Midbrain (tissue), 1 donor: ENCODE data around the gene WDR70.
"Not testable (repeated sequence)": the region's sequence is repeated elsewhere in the genome, so short reads cannot be mapped to it uniquely, and the experiment has no call there.

Experiments
- DNase-seq: peaks from one replicate; lab custom pipeline; 2025; lab: John Stamatoyannopoulos, UW

WDR70 gene

GRCh38 chr5:37379100-37379628 is at the start of gene WDR70:
WDR70 (plus strand) TSS chr5:37379318; CDS start chr5:37379368, 50 bp downstream.
- DNase-seq, result peak; percentile 92

- not testable (repeated sequence) for DNase-seq
Observed at GRCh38 chr5:37334754-37335153, 44.4 kb upstream of the WDR70 start.

DNA sequence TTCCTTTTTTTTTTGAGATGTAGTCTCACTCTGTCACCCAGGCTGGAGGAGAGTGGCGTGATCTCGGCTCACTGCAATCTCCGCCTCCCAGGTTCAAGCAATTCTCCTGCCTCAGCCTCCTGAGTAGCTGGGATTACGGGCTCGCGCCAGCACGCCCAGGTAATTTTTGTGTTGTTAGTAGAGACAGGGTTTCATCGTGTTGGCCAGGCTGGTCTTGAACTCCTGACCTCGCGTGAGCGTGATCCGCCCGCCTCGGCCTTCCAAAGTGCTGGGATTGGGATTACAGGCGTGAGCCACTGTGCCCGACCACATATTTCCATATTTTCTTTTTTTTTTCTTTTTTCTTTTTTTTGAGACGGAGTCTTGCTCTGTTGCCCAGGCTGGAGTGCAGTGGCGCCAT is 36.4 kb upstream of the WDR70 start:
- not testable (repeated sequence) for DNase-seq

DNA sequence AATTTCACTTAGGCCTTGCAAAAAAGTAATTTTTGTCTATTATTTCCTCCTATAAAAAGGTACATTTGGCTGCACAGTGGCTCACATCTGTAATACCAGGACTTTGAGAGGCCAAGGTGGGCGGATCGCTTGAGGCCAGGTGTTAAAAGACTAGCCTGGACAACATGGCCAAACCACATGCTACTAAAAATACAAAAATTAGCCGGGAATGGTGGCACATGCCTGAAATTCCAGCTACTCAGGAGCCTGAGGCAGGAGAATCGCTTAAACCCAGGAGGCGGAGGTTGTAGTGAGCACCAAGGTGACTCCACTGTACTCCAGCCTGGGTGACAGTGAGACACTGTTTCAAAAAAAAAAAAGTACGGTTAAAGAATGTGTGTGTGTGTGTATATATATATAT is 24.0 kb upstream of the WDR70 start:
- DNase-seq, result no peak

- no peak for DNase-seq
Observed at GRCh38 chr5:37370550-37370863, 8.6 kb upstream of the WDR70 start.

DNA sequence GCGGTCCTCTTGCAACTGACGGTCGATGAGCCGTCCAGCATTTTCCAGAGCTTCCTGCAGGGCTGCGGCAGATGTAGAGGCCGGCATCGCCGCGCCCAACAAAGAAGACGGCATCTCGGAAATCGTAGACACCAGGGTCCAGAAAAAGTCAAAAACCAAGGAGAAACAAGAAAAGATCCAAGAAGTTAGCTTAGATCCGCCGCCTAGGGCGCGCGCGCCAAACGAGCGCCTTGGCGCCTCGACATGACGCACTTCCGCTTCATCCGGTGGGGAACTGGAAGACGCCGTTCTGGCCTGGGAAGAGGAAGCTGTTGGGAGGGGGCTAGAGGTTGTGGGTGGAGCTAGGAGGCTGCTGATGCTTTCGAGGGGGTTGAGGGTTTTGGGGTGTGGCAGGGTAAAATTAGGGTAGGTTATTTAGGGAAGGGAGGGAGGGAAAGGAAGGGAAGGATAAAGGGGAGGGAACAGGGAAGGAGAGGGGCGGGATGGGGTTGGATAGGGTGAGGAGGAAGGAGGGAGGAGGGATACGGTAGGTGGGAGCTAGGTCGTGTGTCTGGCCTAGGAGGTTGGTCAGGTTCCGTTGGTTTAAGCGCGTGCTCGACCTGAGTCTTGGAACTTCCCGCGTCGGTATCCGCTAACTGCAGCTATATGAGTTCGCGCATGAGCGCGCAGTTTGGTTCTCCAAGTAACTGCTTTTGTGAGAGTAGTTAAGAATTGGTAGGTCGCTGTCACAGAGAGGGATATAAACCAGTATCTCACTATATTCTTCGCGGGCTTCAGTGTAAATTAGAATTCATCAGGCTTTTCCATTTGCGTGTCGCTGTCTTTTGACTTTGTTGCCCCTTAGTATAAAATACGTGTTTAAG is 8.0 kb upstream of the WDR70 start, which contains the start of gene NUP155:
Gene NUP155, minus strand, starts transcription at position 243 of the 863 bp plus-strand sequence. Its CDS starts 129 bp downstream, at position 114.
- peak; percentile 97 for DNase-seq

DNA sequence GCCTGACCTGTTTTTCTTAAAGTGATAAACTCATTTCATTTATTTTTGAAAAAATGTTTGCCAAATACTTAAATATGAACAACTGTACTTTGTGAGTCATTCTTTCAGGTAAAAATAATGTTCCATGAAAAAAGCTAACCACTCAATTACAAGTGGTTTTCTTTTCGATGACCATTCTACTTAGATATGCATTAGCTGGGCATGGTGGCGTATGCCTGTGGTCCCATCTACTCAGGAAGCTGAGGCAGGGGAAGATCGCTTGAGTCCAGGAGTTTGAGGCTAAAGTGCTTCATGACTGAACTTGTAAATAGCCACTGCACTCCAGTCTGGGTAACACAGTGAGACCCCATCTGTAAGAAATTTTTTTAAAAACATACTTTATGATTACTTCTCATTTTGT is 4.0 kb upstream of the WDR70 start:
- no peak for DNase-seq

DNA sequence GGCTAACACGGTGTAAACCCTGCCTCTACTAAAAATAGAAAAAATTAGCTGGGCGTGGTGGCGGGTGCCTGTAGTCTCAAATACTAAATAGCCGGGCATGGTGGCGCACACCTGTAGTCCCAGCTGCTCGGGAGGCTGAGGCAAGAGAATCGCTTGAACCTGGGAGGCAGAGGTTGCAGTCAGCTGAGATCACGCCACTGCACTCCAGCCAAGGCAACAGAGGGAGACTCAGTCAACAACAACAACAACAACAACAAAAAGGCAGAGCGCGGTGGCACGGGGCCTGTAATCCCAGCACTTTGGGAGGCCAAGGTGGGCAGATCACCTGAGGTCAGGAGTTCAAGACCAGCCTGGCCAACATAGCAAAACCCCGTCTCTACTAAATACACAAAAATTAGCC is 1.1 kb upstream of the WDR70 start:
- not testable (repeated sequence) for DNase-seq

GRCh38 chr5:37391591-37391990 is 12.5 kb downstream of the WDR70 start:
- DNase-seq, result no peak

DNA sequence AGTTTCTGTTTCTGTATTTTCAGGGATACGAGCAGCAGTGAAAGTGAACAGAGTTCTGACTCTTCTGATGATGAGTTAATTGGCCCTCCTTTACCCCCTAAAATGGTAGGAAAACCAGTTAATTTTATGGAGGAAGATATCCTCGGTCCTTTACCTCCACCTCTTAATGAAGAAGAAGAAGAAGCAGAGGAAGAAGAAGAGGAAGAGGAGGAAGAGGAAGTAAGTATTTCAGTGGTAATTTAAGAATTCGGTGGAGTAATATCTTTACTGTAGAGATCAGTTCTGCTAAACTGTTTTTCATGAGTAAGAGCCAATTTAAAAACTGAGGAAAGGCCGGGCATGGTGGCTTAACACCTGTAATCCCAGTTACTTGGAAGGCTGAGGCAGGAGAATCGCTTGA is 17.2 kb downstream of the WDR70 start:
- DNase-seq, result no peak

GRCh38 chr5:37400501-37400900 is 21.4 kb downstream of the WDR70 start:
- no peak for DNase-seq

GRCh38 chr5:37412515-37412914 is 33.4 kb downstream of the WDR70 start:
- no peak for DNase-seq

- DNase-seq, result not testable (repeated sequence)
Observed at GRCh38 chr5:37415456-37415855, 36.3 kb downstream of the WDR70 start.

- DNase-seq, result no peak
Observed at GRCh38 chr5:37417347-37417746, 38.2 kb downstream of the WDR70 start.

- no peak for DNase-seq
Observed at GRCh38 chr5:37424441-37424840, 45.3 kb downstream of the WDR70 start.

GRCh38 chr5:37428044-37428443 is 48.9 kb downstream of the WDR70 start:
- DNase-seq, result no peak

DNA sequence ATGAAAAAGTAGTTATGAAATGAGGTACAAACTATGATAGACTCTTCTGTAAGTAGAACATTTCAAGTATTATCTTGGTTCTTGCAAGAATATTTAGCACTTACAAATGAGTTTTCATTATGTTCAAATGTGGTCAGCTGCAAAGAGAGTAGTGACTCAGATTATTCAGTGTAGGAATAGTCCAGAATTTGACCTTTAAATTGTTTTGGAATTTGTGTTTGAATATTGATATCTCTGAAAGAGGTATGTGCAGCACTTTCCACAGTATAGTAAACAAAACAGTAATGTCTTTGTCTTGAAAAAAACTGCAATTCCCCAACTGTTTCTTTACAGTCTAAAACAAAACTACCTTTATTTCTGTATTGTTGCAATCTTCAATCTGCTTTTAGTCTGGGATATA is 56.1 kb downstream of the WDR70 start:
- DNase-seq, result no peak

GRCh38 chr5:37436146-37436934 is 57.2 kb downstream of the WDR70 start:
- DNase-seq, result no peak

DNA sequence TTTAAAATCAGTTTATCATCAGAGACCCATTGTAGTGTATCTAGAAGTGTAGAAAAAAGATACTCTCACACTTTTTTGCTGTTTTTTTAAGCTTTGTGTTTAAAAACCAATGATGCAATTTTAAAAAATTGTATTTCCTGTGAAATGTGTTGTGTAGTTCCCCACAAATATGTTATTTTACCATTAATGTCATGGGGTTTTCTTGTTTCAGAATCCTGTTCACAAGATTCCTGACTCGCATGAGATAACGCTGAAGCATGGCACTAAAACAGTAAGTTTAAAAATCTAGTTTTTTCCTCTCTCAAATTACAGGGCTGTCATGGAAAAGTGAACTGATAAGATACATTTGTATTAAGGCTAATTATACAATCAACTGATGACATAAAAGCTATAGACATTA is 58.6 kb downstream of the WDR70 start:
- DNase-seq, result no peak

GRCh38 chr5:37445783-37446182 is 66.7 kb downstream of the WDR70 start:
- DNase-seq, result not testable (repeated sequence)

DNA sequence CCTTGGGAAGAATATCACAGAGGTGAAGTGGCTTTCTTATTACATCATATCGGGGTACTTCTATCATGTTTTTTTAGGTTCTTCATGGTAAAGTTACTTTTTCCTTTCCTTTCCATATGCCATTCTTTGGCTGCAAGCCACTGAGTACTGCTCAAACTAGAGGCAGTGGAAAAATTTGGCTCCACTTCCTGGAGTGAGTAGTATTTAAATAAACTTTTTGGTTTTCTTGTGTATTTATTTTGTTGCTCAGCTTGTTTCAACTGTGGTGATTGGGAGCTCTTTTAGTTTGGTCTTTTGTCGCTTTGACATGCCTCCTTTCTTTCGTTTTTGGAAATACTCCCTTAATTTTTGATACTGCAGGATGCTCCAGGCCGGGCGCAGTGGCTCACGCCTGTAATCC is 69.8 kb downstream of the WDR70 start:
- no peak for DNase-seq

- DNase-seq, result not testable (repeated sequence)
Observed at GRCh38 chr5:37451991-37452390, 72.9 kb downstream of the WDR70 start.

GRCh38 chr5:37453252-37453651 is 74.1 kb downstream of the WDR70 start:
- DNase-seq, result not testable (repeated sequence)
